Measurements from ENCODE around the gene NMRK1.

Gene NMRK1

GRCh38 chr9:75101004-75101588 is 13.1 kb upstream of the NMRK1 start:
- no peak for DNase-seq

- no peak for DNase-seq
Measured at GRCh38 chr9:75096796-75097195, 8.8 kb upstream of the NMRK1 start.

DNA sequence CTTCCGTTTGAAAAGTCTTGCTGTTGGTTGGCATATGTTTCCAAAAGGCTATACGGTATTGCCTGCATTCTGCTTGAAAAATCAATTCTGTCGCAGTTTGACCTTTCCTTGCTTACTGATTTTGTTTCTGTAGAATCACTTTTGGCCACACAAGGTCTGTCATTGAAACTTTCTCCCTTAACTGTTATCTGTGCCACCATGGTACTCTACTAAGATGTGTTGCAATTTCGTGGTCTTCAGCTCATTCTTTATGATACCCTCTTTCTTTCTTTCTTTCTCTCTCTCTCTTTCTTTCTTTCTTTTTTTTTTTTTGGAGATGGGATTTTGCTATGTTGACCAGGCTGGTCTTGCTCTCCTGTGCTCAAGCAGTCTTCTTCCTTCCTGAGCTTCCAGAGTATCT is 4.8 kb upstream of the NMRK1 start:
- no peak for DNase-seq

DNA sequence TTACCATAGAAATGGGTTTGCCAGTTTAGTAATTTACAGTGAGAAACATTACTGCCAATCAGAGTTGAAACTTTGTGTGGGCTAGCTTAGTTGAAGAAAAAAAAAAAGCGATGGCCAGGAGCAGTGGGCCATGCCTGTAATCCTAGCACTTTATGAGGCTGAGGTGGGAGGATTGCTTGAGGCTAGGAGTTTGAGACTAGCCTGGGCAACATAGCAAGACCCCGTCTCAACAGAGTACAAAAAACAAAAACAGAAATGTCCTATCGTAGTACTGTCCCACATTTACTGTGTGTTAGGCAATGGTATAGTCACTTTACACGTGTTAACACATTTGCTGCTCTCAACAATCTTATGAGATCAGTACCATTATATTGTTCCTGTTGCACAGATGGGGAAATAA is 2.6 kb upstream of the NMRK1 start:
- DNase-seq = no peak

DNA sequence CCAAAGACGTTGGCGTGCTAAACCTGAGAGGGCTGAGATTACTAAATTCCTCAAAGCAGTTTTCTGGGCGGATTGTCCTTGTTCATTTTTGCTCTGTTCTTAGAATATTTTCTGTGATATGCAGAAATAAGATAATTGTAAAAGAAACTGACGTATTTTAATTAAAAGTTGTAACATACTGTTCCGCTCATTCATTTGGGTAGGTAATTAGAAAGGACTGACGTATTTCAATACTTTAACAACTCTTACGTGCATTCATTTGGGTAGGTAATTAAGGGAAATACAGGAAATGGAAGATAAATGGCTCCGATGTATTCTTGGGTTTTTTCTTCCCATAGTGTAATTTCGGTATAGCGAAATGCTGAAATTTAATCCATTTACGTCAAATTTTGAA is 1.4 kb upstream of the NMRK1 start:
- no peak for DNase-seq

GRCh38 chr9:75088646-75089372 is 854 bp upstream of the NMRK1 start:
- no peak for DNase-seq

GRCh38 chr9:75087289-75087823 is 599 bp downstream of the NMRK1 start:
- no peak for DNase-seq

DNA sequence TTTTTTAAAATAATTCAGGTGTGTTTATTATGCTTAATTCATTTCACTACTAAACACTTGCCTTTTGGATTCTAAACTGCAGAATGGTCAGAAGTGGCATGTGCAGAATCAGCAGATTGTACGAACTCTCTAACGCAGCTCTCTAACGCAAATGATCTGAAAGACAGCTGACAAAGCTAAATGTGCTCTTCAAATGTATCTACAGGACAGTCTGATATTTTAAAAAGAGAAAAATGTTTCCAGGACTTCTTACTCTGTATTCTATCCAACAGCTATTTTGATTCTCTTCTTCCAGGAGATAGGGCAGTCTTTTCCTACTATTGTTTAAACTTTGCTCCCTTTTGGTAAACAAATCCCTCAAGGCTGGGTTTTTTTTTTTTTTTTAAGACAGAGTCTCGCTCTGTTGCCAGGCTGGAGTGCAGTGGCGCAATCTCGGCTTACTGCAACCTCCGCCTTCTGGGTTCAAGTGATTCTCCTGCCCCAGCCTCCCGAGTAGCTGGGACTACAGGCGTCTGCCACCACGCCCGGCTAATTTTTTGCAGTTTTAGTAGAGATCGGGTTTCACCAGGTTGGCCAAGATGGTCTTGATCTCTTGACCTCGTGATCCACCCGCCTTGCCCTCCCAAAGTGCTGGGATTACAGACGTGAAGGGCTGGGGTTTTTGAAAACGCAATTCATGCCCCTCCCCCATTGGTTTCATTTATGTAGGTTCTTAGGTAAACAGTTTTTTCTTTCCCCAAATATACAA is 1.2 kb downstream of the NMRK1 start:
- no peak for DNase-seq

GRCh38 chr9:75085640-75086039 is 2.3 kb downstream of the NMRK1 start:
- no peak for DNase-seq

DNA sequence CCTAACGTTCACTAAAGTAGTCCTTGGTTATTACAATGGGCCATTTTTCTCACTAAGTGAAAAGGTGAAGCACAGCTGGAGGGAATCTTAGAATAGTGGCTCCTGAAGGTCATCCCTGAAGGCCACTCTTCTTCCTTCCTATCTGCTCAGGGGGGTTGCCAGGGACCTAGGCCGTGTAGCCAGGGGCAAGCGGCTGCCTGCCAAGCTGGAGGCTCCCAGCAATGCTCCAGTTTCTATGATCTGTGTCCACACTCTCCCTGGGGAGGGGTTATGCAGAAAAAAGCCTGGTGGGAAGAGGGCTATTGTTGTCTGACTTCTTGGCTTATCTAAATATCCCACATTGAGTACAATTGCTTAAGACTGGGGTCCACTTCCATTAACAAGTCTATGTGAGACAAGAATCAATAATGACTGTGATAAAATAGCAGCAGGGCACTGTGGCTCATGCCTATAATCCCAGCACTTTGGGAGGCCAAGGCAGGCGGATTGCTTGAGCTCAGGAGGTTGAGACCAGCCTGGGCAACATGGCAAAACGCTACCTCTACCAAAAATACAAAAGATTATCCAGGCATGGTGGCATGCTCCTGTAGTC is 3.8 kb downstream of the NMRK1 start:
- no peak for DNase-seq

DNA sequence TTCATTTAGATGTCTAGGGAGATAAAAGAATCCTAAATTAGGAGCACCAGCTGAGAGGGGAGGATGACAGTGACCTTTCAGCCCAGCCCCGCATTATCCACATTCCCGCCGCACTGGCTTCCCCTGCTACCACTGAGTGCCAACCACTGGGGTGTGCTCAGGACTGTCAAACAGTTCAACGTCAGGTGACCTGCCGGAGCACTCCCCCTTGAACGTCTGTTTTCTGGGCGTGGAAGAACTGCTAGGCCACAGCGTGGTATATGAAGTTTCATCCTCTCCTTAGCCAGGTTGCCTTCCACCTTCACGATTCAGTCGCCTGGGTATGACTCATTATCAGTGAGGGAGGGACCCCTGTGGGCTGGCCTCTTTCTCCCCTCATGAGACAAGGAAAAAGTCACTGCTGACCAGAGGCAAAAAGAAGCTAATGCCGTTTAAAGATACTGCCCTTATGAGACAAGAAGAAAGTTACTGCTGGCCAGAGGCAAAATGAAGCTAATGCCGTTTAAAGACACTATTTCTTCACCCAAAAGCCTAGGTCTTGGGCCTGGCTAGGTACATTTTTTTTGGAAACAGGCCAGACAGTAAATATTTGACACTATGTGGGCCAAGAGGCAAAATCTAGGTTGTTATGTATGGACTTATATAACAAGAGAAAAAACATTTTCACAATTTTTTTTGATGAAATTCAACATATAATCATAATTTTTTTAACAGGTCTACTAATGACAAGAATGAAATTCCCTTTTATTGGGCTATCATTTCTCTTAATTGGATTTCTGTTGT is 4.6 kb downstream of the NMRK1 start:
- DNase-seq = no peak

DNA sequence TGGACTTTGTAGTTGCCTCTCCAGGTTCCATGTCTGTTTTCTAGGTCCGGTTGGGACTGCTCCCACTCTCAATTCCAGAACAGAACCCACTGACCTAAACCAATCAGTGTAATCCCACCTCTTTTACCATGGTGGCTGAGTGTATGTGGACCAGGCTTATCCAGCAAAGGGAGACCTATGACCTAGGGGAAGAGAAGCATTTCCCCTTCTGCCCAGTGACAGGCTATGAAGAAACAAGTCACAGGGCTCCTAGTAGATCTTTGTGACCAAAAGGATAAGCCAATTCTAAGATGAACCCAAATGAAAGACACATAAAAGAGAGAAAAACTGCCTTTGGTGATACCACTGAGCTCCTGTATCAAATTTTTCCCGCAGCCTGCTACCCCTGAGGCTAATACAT is 6.3 kb downstream of the NMRK1 start:
- DNase-seq = no peak

DNA sequence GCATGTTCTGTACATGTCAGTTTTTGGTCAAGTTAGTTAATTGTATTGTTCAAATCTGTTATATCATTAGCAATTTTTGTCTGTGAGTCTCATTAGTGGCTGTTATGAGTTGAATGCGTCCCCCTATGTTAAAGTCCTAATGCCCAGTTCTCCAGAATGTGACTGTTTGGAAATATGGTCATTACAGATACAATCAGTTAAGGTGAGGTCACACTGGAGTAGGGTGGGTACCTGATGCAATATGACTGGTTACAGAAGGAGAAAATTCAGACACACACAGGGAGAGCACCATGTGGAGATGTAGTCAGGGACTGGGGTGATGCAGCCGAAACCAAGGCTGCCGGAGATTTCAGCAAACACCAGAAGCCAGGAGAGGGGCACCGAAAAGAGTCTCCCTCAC is 15.1 kb downstream of the NMRK1 start:
- DNase-seq = no peak

DNA sequence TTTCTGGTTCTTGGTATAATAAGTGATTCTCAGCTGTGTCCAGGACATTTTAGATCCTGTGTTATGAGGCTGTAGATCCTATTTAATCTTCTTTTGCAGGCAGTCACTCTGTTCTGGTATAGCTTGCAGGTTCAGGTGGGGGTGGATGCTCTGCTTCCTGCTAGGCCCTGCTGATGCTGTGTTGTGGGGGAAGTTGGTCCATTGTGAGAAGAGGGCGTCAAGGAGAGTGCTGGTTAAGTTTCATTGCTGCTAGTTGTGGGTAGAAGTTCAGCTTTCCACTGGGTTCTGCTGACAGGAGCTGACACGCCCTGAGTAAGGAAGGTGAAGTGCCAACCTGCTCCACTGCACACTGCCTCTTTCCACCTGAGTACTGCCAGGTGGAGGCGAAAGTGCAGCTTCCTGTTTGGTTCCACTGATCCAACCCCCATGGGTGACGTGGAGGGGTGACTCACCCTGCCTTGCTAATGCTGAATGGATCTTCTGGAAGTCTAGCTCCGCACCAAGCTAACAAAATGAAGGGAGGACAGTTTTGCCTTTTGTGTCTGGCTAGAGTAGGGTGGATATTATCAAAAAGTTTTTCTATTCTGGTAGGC is 16.3 kb downstream of the NMRK1 start:
- no peak for DNase-seq

GRCh38 chr9:75069171-75069570 is 18.8 kb downstream of the NMRK1 start:
- DNase-seq = no peak

GRCh38 chr9:75067894-75068293 is 20.1 kb downstream of the NMRK1 start:
- DNase-seq = no peak

DNA sequence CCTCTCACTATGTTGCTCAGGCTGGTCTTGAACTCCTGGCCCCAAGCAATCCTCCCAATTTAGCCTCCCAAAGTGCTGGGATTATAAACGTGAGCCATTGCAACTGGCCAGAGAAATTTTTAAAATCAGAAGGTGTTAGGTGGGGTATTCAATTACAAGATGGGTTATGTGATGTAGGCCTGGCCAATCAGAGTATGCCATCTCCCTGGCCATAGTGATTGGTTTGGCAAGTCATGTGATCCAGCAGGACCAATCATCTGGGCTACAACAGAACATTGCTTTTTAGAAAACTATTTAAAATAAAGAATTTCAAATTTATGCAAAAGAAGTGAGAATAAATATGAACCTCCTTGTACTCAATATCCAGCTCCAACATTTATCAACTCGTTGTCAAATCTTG is 22.4 kb downstream of the NMRK1 start:
- no peak for DNase-seq

DNA sequence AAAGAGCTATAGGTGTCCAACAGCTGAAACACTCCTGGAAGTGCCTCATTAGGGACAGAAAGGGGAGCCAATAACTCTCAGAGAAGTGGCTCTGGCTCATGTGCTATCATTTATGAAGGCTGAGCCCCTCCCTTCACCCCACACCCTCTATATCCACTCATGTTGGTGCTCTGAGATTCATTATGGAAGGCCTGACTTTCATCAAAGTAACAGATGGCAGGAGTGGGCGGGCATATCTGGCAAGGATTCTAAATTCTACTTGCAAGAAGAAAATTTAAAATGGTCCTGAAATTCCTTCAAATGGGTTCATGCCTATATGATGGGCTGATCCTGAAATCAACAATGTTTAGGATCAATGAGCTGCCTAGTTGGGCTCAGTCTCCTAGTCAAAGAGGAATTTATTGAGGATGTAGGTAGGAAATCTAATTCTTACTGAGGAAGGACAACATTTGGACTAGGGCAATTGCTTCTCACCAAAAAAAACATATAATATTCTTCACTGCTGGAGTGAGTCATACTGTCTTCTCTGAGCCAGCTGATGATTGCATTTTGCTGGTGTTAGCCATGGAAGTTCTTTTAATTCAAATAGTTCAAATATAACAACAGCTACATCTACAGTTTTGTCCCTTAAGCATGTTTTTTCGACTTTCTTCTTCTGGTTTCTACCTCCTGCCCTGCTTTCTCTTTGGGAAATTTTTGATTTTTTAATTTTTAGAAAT is 23.5 kb downstream of the NMRK1 start:
- no peak for DNase-seq

DNA sequence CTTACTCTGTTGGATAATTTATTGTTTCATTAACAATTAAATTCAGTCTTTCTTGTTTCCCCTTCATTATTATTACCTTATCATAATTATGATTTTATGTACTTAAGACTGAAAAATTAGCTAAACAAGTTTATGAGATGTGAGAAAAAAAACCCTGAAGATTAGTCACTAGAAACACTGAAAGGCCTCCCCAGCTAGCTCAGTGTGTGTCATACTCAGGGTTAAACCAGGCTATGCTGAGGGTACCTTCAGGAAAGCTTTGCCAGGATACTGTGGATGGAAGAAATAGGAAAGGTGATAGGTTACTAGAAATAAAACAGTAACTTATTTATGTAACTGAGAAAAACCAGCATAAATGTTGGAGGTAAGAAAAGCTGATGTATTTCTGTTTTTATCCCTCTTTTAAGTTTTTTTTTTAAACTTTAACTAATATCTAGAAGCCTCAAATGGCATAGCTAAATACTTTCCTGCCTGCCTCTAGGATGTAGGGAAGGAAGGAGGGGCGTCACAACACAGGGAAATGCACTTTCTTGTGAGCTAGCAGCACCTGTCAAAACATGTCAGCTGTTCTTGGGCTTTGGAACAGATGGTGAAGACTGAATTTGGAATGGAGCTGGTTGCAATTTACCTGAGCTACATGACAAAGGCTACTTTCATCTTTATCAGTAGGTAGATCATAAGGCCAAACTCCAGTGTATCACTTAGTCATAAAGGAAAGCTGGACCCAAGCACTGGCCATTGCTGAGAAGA is 24.2 kb downstream of the NMRK1 start:
- no peak for DNase-seq

GRCh38 chr9:75061169-75061568 is 26.8 kb downstream of the NMRK1 start:
- DNase-seq = no peak
